PC-3 (cell line): ENCODE measurements around the gene MXRA7. TPM values are rescaled to one million over a fixed set of nuclear protein-coding genes. Genes with fewer than 3 reads are reported as not detected.

ENCODE experiments used
- ATAC-seq: fragments of 200-7000 bp; cut with Tn5 transposase; 2 replicates; pipeline ENCODE4 v1.9.1; 2020; ENCODE audit warnings: mild to moderate bottlenecking, moderate library complexity
- BruUV-seq: library from RNA; stranded (reverse); fragments of 400-500 nt; replicated peaks from 2 replicates; lab custom pipeline; 2021; lab: Mats Ljungman, UMichigan
- CTCF ChIA-PET: fragments of 300-600 bp; sonication (Branson Sonifier 250); formaldehyde crosslinking; loops from one replicate; lab custom pipeline; 2022; ENCODE audit warnings: antibody characterized with exemption; lab: Charles Lee
- POLR2A ChIA-PET: fragments of 300-600 bp; sonication (Branson Sonifier 250); formaldehyde crosslinking; loops from one replicate; lab custom pipeline; 2022; ENCODE audit warnings: antibody characterized with exemption; ENCODE audit not compliant: unreplicated experiment; lab: Charles Lee
- DNase-seq: peaks from one replicate; pipeline ENCODE4 v3.0.0-alpha.2; 2015
- H2AFZ ChIP-seq: fragments of 300-600 bp; sonication (generic); 2 replicates; pipeline ENCODE4 v1.6.0; 2016; ENCODE audit warnings: antibody characterized with exemption, low read length
- H3F3A ChIP-seq: fragments of 300-600 bp; sonication (generic); one replicate; pipeline ENCODE4 v1.6.0; 2017; ENCODE audit warnings: antibody characterized with exemption, low read length, control low read depth, mild to moderate bottlenecking; ENCODE audit not compliant: unreplicated experiment
- H3K27ac ChIP-seq: fragments of 300-600 bp; sonication (generic); 2 replicates; pipeline ENCODE4 v1.5.1; 2016; ENCODE audit warnings: mild to moderate bottlenecking, low read length
- H3K27me3 ChIP-seq: fragments of 300-600 bp; sonication (generic); 2 replicates; pipeline ENCODE4 v1.6.1; 2016; ENCODE audit warnings: low read length, mixed read lengths
- H3K36me3 ChIP-seq: fragments of 300-600 bp; sonication (generic); 2 replicates; pipeline ENCODE4 v1.6.1; 2016; ENCODE audit warnings: low read depth, mixed run types, low read length, mixed read lengths
- H3K4me1 ChIP-seq: fragments of 300-600 bp; sonication (generic); 2 replicates; pipeline ENCODE4 v1.5.1; 2016; ENCODE audit warnings: low read length; ENCODE audit not compliant: insufficient read depth
- H3K4me2 ChIP-seq: fragments of 300-600 bp; sonication (generic); 2 replicates; pipeline ENCODE4 v1.6.0; 2016; ENCODE audit warnings: low read length
- H3K4me3 ChIP-seq: fragments of 300-600 bp; sonication (generic); 2 replicates; pipeline ENCODE4 v1.5.1; 2016; ENCODE audit warnings: mild to moderate bottlenecking, low read length, mixed read lengths
- H3K79me2 ChIP-seq: fragments of 300-600 bp; sonication (generic); 2 replicates; pipeline ENCODE4 v1.6.1; 2017; ENCODE audit warnings: low read length, mixed read lengths
- H3K9ac ChIP-seq: fragments of 300-600 bp; sonication (generic); 2 replicates; pipeline ENCODE4 v1.6.0; 2016; ENCODE audit warnings: mild to moderate bottlenecking, low read length
- H3K9me2 ChIP-seq: fragments of 300-600 bp; sonication (generic); replicated peaks from 2 replicates; pipeline ENCODE4 v1.6.1; 2016; ENCODE audit warnings: mixed run types, low read length, mixed read lengths
- H3K9me3 ChIP-seq: fragments of 300-600 bp; sonication (generic); 2 replicates; pipeline ENCODE4 v1.6.1; 2016; ENCODE audit warnings: low read length, mixed read lengths
- H4K20me1 ChIP-seq: fragments of 300-600 bp; sonication (generic); 2 replicates; pipeline ENCODE4 v1.6.1; 2016; ENCODE audit warnings: low read length, mixed read lengths
- EZH2 ChIP-seq: fragments of 300-600 bp; sonication (generic); IDR thresholded peaks from one replicate; pipeline ENCODE4 v1.6.1; 2017; ENCODE audit warnings: antibody characterized with exemption, mild to moderate bottlenecking, low read length; ENCODE audit not compliant: unreplicated experiment
- EZH2phosphoT487 ChIP-seq: fragments of 300-600 bp; sonication (generic); IDR thresholded peaks from 2 replicates; pipeline ENCODE4 v1.6.1; 2018; ENCODE audit warnings: mild to moderate bottlenecking, antibody characterized with exemption, low read length, borderline replicate concordance
- intact Hi-C: fragments of 100-400 bp; cut with micrococcal nuclease; formaldehyde crosslinking; loops from 2 replicates; pipeline ENCODE4 v1.9.0; 2023
- total RNA-seq: library from RNA; depleted of rRNA; stranded (reverse); fragments of >200 nt; gene quantifications from 2 replicates; pipeline ENCODE4 v1.2.3, GENCODE V29; 2014
- TF ChIP-seq, protein P1 (sequence below): fragments of 300-600 bp; sonication (generic); conservative IDR thresholded peaks from 2 replicates; pipeline ENCODE4 v1.5.1; 2017; ENCODE audit warnings: antibody characterized with exemption, low read depth, mild to moderate bottlenecking, low read length

MXRA7 gene
- total RNA-seq, 1 experiment from 2014 or later, result 98.3 TPM

DNA sequence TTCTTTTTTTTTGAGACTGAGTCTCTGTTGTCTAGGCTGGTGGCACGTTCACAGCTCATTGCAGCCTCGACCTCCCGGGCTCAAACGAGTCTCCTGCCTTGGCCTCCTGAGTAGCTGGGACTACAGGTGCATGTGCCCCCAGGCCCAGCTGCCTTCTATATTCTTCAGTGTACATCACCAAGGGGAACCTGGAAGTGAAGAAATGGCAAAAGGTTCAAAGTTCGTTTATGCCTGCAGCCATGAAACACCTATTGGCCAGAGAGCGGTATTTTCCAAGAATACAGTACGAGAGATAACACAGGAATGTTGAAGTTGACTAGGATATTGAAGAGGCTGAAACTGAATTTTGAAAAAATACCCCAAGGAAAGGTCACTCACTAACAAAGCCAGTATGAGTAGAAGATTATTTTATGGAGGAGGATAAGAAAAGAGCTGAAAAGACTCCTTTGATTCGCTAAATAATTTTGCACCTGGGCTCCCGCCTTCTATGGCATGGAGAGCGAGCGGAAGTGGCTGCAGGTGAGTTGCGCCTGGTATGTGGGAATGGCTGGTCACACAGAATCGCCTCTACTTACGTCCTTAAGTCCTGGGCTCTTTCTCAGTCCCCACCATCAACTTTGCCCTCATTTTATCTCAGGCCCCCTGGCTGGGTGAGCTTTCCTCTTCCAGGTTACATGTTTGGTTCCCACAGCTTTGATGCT lies 77.0 kb downstream of the MXRA7 start:
- no peak for TF ChIP-seq EZH2phosphoT487
- TF ChIP-seq, protein P1, sequence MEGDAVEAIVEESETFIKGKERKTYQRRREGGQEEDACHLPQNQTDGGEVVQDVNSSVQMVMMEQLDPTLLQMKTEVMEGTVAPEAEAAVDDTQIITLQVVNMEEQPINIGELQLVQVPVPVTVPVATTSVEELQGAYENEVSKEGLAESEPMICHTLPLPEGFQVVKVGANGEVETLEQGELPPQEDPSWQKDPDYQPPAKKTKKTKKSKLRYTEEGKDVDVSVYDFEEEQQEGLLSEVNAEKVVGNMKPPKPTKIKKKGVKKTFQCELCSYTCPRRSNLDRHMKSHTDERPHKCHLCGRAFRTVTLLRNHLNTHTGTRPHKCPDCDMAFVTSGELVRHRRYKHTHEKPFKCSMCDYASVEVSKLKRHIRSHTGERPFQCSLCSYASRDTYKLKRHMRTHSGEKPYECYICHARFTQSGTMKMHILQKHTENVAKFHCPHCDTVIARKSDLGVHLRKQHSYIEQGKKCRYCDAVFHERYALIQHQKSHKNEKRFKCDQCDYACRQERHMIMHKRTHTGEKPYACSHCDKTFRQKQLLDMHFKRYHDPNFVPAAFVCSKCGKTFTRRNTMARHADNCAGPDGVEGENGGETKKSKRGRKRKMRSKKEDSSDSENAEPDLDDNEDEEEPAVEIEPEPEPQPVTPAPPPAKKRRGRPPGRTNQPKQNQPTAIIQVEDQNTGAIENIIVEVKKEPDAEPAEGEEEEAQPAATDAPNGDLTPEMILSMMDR, result no peak
- TF ChIP-seq EZH2, result no peak
- no peaks in the 10 kb centered on the region for H3K4me1 ChIP-seq
- ATAC-seq (no peak), DNase-seq (no peak)
- no peaks in the 10 kb centered on the region for H4K20me1 ChIP-seq
- H3K27me3 ChIP-seq, result no peaks in the 10 kb centered on the region
- H3K79me2 ChIP-seq, result no peaks in the 10 kb centered on the region
- intact Hi-C loops, result no loop called here
- H2AFZ ChIP-seq, result no peak overlapping the region
- no peaks in the 10 kb centered on the region for H3K9me2 ChIP-seq
- no peaks in the 10 kb centered on the region for H3K36me3 ChIP-seq
- no peak overlapping the region for H3K4me3 ChIP-seq
- POLR2A ChIA-PET, result no interaction called here
- H3K4me2 ChIP-seq, result no peak overlapping the region
- H3K27ac ChIP-seq, result no peak overlapping the region
- no TSS peak for BruUV-seq
- CTCF ChIA-PET, result no interaction called here
- no peaks in the 10 kb centered on the region for H3F3A ChIP-seq
- no peaks in the 10 kb centered on the region for H3K9me3 ChIP-seq
- no peak overlapping the region for H3K9ac ChIP-seq

DNA sequence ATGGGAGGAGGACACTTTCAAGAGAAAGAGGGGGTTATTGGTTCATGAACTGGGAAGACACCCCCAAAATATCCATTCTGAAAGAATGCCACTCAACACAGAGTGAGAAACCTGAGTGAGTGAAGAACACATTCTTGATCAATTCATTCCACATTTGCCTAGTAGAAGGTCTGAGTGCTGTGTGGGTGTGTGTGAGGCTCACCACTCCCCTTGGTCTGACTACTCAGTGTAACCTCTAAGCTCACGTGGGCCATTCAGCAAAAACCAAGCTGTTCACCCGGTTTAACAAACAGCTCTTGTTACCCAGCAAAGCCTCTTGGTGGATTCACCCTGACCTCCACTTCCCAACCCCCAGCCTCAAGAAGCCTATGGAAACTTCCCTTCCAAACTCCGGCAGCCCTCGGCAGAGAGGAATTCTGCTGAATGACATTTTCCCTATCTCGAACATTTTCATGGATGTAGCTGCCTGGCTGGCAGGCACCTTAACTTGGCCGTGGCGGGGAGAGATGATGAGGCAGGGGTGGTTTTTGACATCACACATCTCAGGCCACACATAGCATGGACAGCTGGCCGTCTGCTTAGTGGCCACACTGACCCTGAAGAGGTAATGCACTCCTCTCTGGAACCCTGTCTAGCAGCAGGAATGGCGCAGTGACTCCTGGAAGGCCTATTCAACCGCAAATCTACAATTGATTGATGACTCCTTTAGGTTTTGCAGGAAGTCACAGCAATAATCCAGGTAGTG lies 78.8 kb downstream of the MXRA7 start:
- no peak overlapping the region for H3K27ac ChIP-seq
- H3K79me2 ChIP-seq, result no peaks in the 10 kb centered on the region
- no peaks in the 10 kb centered on the region for H4K20me1 ChIP-seq
- intact Hi-C loops, result no loop called here
- H3K27me3 ChIP-seq, result no peaks in the 10 kb centered on the region
- no peak overlapping the region for H3K4me3 ChIP-seq
- H3K9me3 ChIP-seq, result no peaks in the 10 kb centered on the region
- CTCF ChIA-PET, result no interaction called here
- no peak for TF ChIP-seq EZH2
- TF ChIP-seq, protein P1, result no peak
- TF ChIP-seq EZH2phosphoT487, result no peak
- peak; percentile 43 for DNase-seq
- no peaks in the 10 kb centered on the region for H3F3A ChIP-seq
- H3K9me2 ChIP-seq, result no peaks in the 10 kb centered on the region
- H3K36me3 ChIP-seq, result no peaks in the 10 kb centered on the region
- no peak overlapping the region for H3K9ac ChIP-seq
- ATAC-seq, result no peak
- POLR2A ChIA-PET, result no interaction called here
- no peaks in the 10 kb centered on the region for H3K4me1 ChIP-seq
- no peak overlapping the region for H3K4me2 ChIP-seq
- no TSS peak for BruUV-seq
- no peak overlapping the region for H2AFZ ChIP-seq

DNA sequence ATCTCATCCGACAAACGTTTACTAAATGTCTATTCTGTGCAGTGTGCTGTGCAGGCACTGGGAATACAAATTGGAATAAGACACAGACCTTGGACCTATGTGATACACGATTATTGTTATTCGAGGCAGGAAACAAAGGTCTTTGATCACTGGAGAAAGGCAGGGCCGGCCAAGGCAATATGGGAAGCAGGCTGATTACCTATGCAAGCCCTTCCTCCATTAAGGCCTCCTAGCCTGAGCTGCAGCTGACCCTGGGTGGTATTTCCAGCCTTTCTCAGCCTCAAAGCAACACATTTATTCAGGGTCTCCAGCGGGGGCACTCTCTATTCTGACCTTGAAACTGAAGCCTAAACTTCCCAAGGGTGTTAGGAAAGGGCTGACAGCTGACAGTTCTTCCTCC lies 80.6 kb downstream of the MXRA7 start:
- TF ChIP-seq EZH2phosphoT487, result no peak
- TF ChIP-seq EZH2, result no peak
- TF ChIP-seq, protein P1, result no peak
- Histone ChIP-seq H3K9me3 (no peaks in the 10 kb centered on the region), H3K4me1 (no peaks in the 10 kb centered on the region), H3K9me2 (no peaks in the 10 kb centered on the region), H4K20me1 (no peaks in the 10 kb centered on the region), H3K79me2 (no peaks in the 10 kb centered on the region), H3K4me3 (no peak overlapping the region), H2AFZ (no peak overlapping the region), H3K27ac (no peak overlapping the region), H3K4me2 (no peak overlapping the region), H3K27me3 (no peaks in the 10 kb centered on the region), H3K9ac (no peak overlapping the region), H3K36me3 (no peaks in the 10 kb centered on the region), H3F3A (no peaks in the 10 kb centered on the region)
- ATAC-seq, result no peak
- POLR2A ChIA-PET, result no interaction called here
- DNase-seq, result no peak
- BruUV-seq, result no TSS peak
- CTCF ChIA-PET, result no interaction called here
- intact Hi-C loops, result no loop called here
